ENCODE results near the gene C15orf39. TPM values are rescaled to one million over a fixed set of nuclear protein-coding genes. Genes with fewer than 3 reads are reported as not detected.

C15orf39 gene
- total RNA-seq, 4 donors from 2014 or later = 10.6 to 18.3 (median 16.7) TPM

- Histone ChIP-seq H3K4me1 (peaks cover 34 to 48% of the 10 kb centered on the region in 2 donors), H3K4me3 (replicated peaks in 1 of 3) (peak overlapping the region; percentile 12 to 94 (median 88)), H3K27ac (peak overlapping the region; percentile 93 to 96 (median 96)), H3K9me3 (no peaks in the 10 kb centered on the region), H3K27me3 (no peaks in the 10 kb centered on the region), H3K36me3 (peaks cover 20 to 21% of the 10 kb centered on the region in 2 donors)
- intact Hi-C loops (cut with DNase I) = loop anchor here (2.0 kb wide), 1 partner anchor 174 kb away; no protein-coding TSS in a partner anchor
- DNase-seq = peak; percentile 33 to 36
- no peak for TF ChIP-seq POLR2A (IDR thresholded peaks at IDR 0.05)
- no peak for TF ChIP-seq CTCF (IDR thresholded peaks at IDR 0.05)
- 9 to 19% methylated on average over 3 to 18 of the region's 18 CpGs for WGBS, 2 donors
Measured at GRCh38 chr15:75203017-75203907, 1.6 kb downstream of the C15orf39 start.

GRCh38 chr15:75203908-75204263 is 2.2 kb downstream of the C15orf39 start:
- Histone ChIP-seq H3K4me3 (replicated peaks in 1 of 3) (peak overlapping the region in 1 of 3 donors; percentile 88), H3K9me3 (no peaks in the 10 kb centered on the region), H3K27ac (peak overlapping the region; percentile 93 to 96 (median 96)), H3K27me3 (no peaks in the 10 kb centered on the region), H3K36me3 (peaks cover 27% of the 10 kb centered on the region in 2 donors), H3K4me1 (peaks cover 34 to 46% of the 10 kb centered on the region in 2 donors)
- TF ChIP-seq POLR2A (IDR thresholded peaks at IDR 0.05) = no peak
- no peak for TF ChIP-seq CTCF (IDR thresholded peaks at IDR 0.05)
- intact Hi-C loops (cut with DNase I) = loop anchor here (2.0 kb wide), 1 partner anchor 175 kb away; no protein-coding TSS in a partner anchor
- no peak for DNase-seq
- WGBS, 2 donors = 44 to 50% methylated on average over 1 of the region's 1 CpG

- Histone ChIP-seq H3K4me1 (peaks cover 34 to 42% of the 10 kb centered on the region in 2 donors), H3K27ac (peak overlapping the region; percentile 38 to 96 (median 93)), H3K9me3 (no peaks in the 10 kb centered on the region), H3K36me3 (peaks cover 32 to 33% of the 10 kb centered on the region in 2 donors), H3K27me3 (no peaks in the 10 kb centered on the region), H3K4me3 (replicated peaks in 1 of 3) (no peak overlapping the region)
- peak; percentile 95 to 96 for DNase-seq
- WGBS, 2 donors = 20 to 24% methylated on average over 6 to 9 of the region's 10 CpGs
- TF ChIP-seq CTCF (IDR thresholded peaks at IDR 0.05) (peak; percentile 73 to 99 (median 98)), POLR2A (IDR thresholded peaks at IDR 0.05) (no peak)
- intact Hi-C loops (cut with DNase I) = no loop called here
Measured at GRCh38 chr15:75204340-75205063, 2.8 kb downstream of the C15orf39 start.

- Histone ChIP-seq H3K36me3 (peaks cover 34% of the 10 kb centered on the region in 2 donors), H3K27ac (no peak overlapping the region), H3K4me1 (peaks cover 33 to 41% of the 10 kb centered on the region in 2 donors), H3K4me3 (replicated peaks in 1 of 3) (no peak overlapping the region), H3K27me3 (no peaks in the 10 kb centered on the region), H3K9me3 (no peaks in the 10 kb centered on the region)
- no peak for TF ChIP-seq POLR2A (IDR thresholded peaks at IDR 0.05)
- no peak for TF ChIP-seq CTCF (IDR thresholded peaks at IDR 0.05)
- 34 to 57% methylated on average over 2 to 3 of the region's 3 CpGs for WGBS, 2 donors
- intact Hi-C loops (cut with DNase I) = no loop called here
- DNase-seq = no peak
Measured at GRCh38 chr15:75205064-75205395, 3.3 kb downstream of the C15orf39 start.
